NCI-H146 treated with DMSO at 0.1 percent for 48 hours (cell line): Measurements from ENCODE around the gene CDK6.

Experiments
- DNase-seq: peaks from one replicate; lab custom pipeline; 2025; ENCODE audit not compliant: unreplicated experiment; lab: John Stamatoyannopoulos, UW

CDK6 gene

DNA sequence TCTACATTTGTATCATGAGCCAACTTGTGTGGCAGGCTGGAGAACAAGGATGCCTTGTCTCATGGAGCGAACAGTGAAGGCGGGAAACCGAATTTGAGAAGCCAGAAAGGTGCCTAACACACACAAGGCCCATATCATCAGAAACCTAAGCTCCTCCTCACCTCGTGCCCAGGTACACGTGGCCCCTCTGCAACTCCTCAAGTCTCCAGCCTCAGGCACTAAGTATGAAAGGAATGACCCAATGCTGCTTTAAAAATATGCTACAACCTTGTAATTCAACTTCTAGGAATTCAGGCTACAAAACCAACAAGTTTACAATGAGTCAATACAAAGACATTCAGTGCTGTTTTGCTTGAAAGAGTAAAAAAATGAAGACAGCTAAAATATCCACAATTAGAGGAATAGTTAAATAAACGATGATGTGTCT, 95.7 kb downstream of the CDK6 start:
- no peak for DNase-seq

GRCh38 chr7:92740134-92740533, 96.2 kb downstream of the CDK6 start:
- no peak for DNase-seq

DNA sequence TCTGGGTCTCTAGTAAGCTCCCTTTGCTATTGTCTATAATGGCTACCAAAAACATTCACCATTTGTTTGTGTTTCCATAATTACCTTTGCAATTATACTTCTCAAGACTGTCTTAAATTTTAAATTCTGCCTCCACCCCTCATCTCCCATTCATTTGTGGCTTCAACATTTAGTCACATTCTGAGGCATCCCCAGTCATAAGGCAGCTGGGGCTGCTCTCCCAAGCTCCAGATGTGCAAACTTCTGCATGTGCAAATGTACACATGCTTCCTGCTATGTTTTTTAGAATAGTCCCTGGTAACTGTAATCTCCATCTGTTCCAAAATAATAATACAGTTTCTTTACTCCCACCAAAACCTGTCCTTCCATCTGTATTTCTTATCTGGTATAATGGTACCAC, 97.3 kb downstream of the CDK6 start:
- DNase-seq: no peak

GRCh38 chr7:92737706-92738105, 98.7 kb downstream of the CDK6 start:
- DNase-seq: no peak

DNA sequence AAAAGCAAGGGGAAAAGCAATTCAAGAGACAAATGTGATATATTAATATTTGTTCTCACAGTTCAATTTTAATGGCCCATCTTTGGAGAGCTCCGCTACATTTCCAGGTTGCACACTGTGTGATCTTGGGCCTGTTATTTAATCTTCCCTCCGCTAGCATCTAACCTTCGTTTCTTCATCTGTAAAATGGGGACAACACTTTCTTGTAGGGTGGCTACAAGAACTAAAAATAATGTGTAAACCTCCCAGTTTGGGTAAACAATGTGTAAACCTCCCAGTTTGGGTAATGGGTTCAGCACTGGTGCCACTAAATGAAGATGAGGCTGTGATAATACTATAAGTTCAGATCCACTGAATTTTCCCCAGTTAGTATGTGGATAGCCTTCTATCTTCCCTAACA, 99.5 kb downstream of the CDK6 start:
- no peak for DNase-seq

GRCh38 chr7:92735707-92736106, 100.7 kb downstream of the CDK6 start:
- no peak for DNase-seq

- no peak for DNase-seq
Observed at GRCh38 chr7:92732316-92733036, 103.9 kb downstream of the CDK6 start.

- DNase-seq: no peak
Observed at GRCh38 chr7:92731335-92732063, 104.9 kb downstream of the CDK6 start.

DNA sequence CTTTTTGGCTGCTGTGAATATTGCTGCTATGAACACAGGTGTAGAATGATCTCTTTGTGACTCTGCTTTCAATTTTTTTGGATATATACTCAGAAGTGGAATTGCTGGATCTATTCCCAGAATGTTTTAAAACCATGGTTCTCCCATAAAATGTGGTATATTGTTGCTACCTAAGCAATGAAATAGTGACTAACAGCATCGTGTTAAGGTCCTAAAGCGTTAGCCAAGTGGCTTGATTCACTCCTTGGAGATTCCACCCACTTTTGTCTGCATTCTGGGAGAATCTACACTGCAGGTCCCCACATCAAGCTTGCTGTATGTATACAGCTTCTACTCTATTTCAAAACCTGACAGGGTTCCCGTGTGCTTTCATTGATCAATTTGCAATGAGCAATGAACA, 105.6 kb downstream of the CDK6 start:
- no peak for DNase-seq

DNA sequence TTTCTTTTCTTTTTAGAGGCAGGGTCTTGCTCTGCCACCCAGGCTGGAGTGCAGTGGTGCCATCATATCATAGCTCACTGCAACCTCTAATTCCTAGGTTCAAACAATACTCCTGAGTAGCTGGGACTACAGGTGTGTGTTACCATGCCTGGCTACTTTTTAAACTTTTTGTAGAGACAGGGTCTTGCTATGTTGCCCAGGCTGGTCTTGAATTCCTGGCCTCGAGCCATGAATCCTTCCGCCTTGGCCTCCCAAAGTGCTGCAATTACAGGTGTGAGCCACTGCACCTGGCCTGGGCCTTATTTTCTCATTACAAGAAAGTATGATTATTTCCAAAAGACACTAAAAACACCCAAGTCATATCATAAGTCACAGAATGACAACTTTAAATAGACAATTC, 106.6 kb downstream of the CDK6 start:
- DNase-seq: no peak

DNA sequence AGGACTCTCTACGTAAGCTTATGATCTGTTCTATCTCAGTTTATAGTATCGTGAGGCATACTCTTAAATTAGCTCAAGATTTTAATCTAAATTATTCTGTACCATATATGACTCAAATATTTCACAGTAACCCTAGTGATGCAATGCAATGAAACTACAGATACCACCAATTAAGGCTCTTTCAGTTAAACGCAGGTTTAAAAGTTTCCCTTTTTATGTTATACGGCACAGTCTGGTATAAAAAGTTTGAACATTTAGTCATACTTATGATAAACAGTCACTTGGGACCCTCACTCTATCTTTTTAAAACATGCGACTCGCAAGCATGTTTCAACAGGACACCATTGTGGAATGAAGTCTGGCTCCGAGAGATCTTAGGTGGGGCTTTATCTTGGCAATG, 107.2 kb downstream of the CDK6 start:
- no peak for DNase-seq

GRCh38 chr7:92727755-92728154, 108.6 kb downstream of the CDK6 start:
- no peak for DNase-seq

DNA sequence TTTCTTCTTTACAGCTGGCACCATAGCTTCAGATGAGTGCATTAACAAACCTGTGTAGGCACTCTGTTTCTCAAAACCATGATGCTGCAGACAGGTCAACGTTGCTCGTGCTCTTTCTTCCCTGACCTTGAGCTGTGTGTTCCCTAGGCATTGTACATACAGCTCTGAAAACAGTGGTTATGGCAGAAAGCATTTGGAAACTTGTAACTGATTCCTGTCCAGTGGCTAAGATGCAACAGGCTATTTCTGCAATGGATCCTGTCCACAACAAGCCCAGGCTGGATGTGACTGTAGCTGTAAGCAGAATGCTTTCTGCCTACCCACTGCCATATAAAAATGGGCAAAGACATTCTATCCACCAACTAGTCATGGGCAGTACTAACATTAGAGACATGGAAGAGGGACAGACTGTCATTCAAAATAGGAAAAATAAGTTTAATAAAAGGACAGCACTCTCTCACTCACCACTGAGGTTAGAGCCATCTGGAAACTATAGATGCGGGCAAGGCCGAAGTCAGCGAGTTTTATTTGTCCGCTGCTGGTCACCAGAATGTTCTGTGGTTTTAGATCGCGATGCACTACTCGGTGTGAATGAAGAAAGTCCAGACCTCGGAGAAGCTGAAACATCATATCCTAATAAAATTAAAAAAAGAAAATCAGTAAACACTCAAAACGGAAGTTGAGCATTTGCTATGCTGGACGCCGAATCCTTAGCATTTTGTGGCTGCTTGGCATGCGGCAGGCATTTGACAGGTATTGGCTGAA, 111.0 kb downstream of the CDK6 start:
- no peak for DNase-seq

DNA sequence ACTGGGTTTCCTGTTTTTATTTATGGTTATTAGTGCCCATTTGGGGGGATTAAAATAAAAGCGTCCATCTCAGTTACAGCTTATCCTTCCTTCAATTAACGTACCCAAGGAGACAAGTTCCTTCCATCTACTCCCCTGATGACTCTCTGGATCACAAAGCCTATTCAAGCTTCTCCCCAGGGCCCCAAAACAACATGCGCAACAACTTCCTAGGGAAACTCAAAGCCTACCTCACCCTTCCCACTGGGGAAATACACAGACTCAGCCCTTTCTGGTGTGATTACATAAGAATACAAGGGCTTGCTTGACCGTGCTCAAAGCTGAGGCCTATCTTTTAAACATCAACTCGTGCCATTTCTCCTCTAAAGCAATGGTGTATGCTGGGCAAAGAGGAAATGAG, 112.4 kb downstream of the CDK6 start:
- no peak for DNase-seq

DNA sequence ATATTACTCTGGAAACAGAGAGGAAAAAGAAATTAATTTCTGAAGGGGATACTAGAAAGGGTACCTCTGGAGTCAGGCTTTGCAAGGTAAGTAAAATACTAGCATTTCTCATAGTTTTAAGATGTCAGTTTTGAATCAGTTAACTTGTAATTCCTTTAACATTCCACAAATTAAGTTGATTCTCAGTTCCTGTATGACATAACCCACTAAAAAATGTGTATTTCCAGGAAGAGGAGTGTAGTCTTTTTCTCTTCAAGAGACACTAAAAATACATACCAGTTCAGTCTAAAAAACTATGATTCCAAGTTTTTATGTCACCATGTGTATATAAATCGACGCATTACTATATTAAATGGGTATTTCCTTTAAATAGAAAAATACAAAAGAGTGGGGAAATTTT, 113.2 kb downstream of the CDK6 start:
- no peak for DNase-seq

DNA sequence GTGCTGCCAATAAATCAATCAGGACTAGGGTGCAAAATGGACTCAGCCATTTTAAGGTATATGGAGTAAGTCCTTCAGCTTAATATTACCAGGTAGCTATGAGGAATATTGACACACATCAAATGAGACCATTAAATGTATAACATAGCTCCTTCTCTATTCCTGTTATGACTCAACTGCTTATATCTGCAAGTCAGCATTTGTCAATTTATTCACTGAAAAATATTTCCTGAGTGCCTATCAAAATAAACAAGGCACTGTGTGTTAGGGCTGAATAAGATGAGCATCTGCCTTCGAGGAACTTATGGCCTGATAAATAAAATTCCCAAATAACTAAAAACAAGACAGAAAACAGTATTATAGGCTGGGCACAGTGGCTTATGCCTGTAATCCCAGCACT, 113.8 kb downstream of the CDK6 start:
- DNase-seq: no peak

DNA sequence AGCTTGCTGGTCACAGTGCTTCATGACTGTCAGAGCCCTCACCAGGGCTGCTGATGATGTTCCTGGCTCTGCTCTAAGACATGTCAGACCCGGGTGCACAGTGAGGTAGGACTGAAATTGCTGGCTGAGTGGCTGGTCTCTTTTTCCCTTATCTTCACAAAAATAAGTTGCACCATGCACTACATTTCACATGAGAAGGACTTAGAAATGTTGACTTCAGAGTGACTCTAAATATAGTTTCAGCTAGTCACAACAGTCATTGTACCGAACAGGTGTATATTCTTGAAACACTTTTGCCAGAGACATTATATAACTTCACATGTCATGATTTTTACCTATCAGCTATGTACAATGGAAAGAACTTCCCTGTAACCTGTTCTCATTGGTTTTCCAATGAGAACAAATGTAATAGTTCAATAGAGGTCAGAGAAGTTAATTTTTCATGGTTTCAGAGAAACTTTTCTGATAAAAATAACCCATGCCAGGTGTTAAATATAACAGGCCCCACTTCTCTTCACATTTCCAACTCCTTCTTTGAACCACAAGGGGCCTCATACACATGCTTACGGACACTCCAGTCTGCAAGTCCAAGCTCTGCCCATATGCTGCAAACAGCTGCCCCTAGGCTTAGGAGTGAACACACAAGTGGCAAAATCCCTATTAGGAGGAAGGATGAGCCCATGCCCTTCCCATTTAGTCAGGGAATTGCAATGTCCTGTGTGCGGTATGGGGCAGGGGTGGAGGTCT, 115.6 kb downstream of the CDK6 start:
- DNase-seq: no peak

DNA sequence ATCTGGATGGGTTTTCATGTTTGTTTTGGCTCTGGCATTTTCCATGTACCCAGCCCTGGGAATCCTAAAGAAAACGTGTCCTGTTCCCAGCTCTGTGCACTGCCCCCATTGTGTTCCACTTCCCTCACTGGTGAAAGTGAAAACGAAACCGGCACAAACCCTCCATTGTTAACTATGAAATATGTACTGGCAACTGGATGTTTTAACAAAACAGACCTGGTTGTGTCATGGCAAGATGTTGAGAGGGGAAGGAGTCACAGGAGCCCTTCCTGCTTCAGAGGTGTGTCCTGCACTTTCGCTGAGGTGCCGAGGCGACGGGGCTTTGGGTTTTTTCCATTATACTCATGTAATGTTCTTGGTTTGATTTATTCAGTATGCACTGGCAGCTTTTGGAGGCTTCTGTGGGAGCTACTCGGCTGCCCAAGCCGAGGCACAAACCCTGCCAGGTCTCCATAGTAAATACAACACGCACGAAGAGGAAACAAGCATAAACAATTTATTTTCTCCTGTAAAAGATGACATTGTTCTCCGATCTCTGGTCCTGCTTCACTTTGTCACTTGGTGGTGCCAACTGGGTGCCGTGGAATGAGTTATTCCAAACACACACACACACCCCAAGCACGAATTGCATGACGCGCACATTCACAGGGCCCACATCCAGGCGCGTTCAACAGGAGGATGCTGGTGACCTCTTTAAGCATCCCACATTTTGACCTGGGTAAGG, 118.2 kb downstream of the CDK6 start:
- DNase-seq: no peak

GRCh38 chr7:92717623-92717992, 118.8 kb downstream of the CDK6 start:
- DNase-seq: no peak

GRCh38 chr7:92716825-92717580, 119.4 kb downstream of the CDK6 start:
- no peak for DNase-seq
